ENCODE results near the gene IFFO2. TPM values are rescaled to one million over a fixed set of nuclear protein-coding genes. Genes with fewer than 3 reads are reported as not detected.

The IFFO2 gene
- total RNA-seq, 1 donor from 2014 or later: 34.6 TPM

DNA sequence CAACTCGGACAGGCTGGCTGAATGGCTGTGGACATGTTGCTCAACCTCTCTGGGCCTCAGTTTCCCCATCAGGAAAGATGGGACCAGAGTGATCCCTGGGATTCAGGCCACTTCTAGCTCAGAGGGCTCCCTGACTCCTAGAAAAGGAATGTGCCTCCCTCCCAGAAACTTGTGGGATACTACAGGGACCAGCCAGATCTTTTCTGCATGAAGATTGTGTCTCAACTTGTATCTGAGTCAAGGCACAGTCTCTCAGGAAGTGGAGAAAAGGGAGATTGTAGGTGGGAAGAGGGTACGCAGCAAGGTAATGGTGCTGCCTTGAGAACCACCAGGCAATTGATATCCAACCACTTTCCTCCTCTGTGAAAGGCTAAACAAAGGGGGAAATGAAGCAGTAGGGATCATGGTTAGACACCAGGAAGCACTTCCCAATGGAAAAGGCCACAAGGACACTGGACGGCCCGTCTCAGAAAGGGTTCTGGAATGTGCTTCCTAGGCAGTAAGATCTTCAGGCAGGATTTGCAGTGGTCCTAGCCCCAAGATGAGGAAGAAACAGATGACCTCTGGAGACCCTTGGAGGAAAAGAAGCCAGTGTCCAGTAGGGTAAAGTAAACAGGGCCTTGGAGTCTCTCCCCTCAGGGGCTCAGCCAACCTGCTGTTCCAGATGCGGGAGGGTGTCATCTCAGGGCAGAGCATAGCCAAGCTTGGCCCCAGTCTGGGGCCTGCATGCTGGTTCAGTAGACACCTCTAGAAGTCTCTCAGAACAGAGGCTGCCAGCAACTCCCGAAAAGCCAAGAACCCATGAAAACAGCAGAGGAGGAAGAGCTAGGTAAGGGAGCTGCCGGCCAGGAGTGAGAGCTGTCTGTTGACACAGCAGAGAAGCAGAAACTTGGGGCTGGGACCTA, 16.8 kb downstream of the IFFO2 start:
- H3K36me3 ChIP-seq: no peaks in the 10 kb centered on the region
- H3K4me3 ChIP-seq: no peak overlapping the region
- TF ChIP-seq POLR2A (IDR thresholded peaks at IDR 0.05): no peak
- TF ChIP-seq, protein P1, sequence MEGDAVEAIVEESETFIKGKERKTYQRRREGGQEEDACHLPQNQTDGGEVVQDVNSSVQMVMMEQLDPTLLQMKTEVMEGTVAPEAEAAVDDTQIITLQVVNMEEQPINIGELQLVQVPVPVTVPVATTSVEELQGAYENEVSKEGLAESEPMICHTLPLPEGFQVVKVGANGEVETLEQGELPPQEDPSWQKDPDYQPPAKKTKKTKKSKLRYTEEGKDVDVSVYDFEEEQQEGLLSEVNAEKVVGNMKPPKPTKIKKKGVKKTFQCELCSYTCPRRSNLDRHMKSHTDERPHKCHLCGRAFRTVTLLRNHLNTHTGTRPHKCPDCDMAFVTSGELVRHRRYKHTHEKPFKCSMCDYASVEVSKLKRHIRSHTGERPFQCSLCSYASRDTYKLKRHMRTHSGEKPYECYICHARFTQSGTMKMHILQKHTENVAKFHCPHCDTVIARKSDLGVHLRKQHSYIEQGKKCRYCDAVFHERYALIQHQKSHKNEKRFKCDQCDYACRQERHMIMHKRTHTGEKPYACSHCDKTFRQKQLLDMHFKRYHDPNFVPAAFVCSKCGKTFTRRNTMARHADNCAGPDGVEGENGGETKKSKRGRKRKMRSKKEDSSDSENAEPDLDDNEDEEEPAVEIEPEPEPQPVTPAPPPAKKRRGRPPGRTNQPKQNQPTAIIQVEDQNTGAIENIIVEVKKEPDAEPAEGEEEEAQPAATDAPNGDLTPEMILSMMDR (IDR thresholded peaks at IDR 0.05): no peak
- TF ChIP-seq POLR2AphosphoS5 (IDR thresholded peaks at IDR 0.05; ENCODE audit: insufficient read depth in 1 of 2, low read depth in 1 of 2): no peak
- H3K9me3 ChIP-seq: no peaks in the 10 kb centered on the region
- H3K27ac ChIP-seq: peak overlapping the region; percentile 16
- no peaks in the 10 kb centered on the region for H3K27me3 ChIP-seq
- peaks cover 56% of the 10 kb centered on the region for H3K4me1 ChIP-seq
- no peak for DNase-seq (ENCODE audit: extremely low spot score in 2 of 2)
- intact Hi-C loops (cut with DNase I): loop anchor here (5.0 kb wide), 1 partner anchor 1848 kb away; the partner anchor contains the start of gene HP1BP3

DNA sequence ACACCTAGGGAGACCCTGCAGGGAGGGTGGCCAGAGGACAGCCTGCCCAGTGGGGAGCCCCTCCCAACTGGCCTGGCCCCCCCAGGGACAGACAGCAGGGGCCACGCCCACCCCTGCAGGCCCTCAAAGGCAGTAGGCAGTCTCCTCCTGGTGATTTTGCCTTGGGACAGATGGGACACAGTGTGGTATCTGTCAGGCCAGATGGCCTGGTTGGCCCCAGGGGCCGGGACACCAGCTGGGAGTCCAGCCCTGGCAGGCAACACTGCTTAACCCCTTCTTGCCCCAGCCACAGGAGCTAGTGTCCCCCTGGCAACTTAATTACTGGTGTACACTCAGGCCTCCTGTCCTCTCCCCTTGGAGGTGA, 17.8 kb downstream of the IFFO2 start:
- H3K4me1 ChIP-seq: peaks cover 49% of the 10 kb centered on the region

DNA sequence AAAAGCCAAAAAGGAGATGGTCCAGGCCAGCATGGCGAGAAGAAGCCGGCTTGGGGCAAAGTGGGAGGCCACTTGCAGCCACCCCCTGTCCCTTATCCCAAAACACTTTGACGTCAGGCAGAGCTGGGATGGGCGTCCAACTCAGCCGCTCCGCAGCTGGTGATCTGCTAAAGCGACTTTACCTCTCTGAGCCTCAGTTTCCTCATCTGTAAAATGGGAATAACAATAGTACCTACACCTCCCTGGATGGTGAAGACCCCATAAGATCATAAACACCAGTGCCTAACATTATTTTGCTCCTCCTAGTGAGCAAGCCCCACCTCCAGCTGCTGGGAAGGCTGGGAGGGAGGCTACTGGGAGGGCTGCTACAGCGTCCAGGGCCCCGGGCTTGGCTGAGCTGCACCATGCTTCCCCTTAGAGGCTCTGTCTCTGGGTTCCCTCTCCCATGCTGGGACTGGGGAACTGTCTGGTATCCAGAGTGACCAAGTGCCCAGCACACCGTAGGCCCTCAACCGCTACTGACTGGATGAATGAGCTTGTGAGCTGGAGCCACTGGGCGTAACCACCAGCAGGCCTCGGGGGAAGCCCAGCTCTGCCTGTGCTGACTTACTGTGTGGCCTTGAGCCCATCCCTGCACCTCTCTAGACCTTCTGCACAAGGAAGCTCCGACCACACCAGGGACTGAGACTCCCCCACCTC, 18.3 kb downstream of the IFFO2 start:
- intact Hi-C loops (cut with DNase I): no loop called here
- H3K27me3 ChIP-seq: no peaks in the 10 kb centered on the region
- no peak for DNase-seq (ENCODE audit: extremely low spot score in 2 of 2)
- no peaks in the 10 kb centered on the region for H3K36me3 ChIP-seq
- no peak for TF ChIP-seq POLR2AphosphoS5 (IDR thresholded peaks at IDR 0.05; ENCODE audit: insufficient read depth in 1 of 2, low read depth in 1 of 2)
- TF ChIP-seq, protein P1 (IDR thresholded peaks at IDR 0.05): no peak
- TF ChIP-seq POLR2A (IDR thresholded peaks at IDR 0.05): no peak
- peaks cover 52% of the 10 kb centered on the region for H3K4me1 ChIP-seq
- no peak overlapping the region for H3K4me3 ChIP-seq
- no peaks in the 10 kb centered on the region for H3K9me3 ChIP-seq
- peak overlapping the region; percentile 6 for H3K27ac ChIP-seq

More for the DNA sequence above, 17.8 kb downstream of the IFFO2 start:
- intact Hi-C loops (cut with DNase I): no loop called here
- H3K9me3 ChIP-seq: no peaks in the 10 kb centered on the region
- TF ChIP-seq POLR2AphosphoS5 (IDR thresholded peaks at IDR 0.05; ENCODE audit: insufficient read depth in 1 of 2, low read depth in 1 of 2) (no peak), POLR2A (IDR thresholded peaks at IDR 0.05) (no peak)
- TF ChIP-seq, protein P1 (IDR thresholded peaks at IDR 0.05): no peak
- no peaks in the 10 kb centered on the region for H3K36me3 ChIP-seq
- no peak for DNase-seq (ENCODE audit: extremely low spot score in 2 of 2)
- no peaks in the 10 kb centered on the region for H3K27me3 ChIP-seq
- H3K27ac ChIP-seq: peak overlapping the region; percentile 6
- H3K4me3 ChIP-seq: no peak overlapping the region

DNA sequence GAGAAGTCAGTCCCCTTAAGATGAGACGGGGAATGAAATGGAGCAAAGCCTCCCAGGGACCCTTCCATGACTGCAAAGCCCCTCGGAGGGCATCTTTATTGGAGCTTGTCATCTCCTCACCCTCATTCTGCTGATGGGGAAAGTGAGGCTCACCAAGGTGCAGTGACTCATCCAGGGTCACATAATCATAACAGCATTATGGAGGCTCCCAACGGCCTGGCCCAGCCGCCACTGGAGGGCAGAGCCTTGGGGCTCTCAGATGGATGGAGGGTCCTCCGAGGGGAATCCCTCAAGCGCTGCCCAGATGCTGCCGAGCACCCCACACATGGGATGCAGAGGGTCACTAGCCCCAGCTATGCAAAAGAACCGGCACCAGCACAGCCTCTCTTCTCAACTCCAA, 18.9 kb downstream of the IFFO2 start:
- Histone ChIP-seq H3K4me3 (no peak overlapping the region), H3K9me3 (no peaks in the 10 kb centered on the region), H3K4me1 (peaks cover 58% of the 10 kb centered on the region), H3K27me3 (no peaks in the 10 kb centered on the region), H3K27ac (no peak overlapping the region), H3K36me3 (no peaks in the 10 kb centered on the region)
- DNase-seq (ENCODE audit: extremely low spot score in 2 of 2): no peak
- TF ChIP-seq POLR2A (IDR thresholded peaks at IDR 0.05) (no peak), POLR2AphosphoS5 (IDR thresholded peaks at IDR 0.05; ENCODE audit: insufficient read depth in 1 of 2, low read depth in 1 of 2) (no peak)
- TF ChIP-seq, protein P1 (IDR thresholded peaks at IDR 0.05): no peak
- intact Hi-C loops (cut with DNase I): no loop called here
